NCI-H1417 (cell line): ENCODE data around the gene GCN1.

ENCODE experiments used
- DNase-seq, 3 experiments: peaks; one replicate each; lab custom pipeline; 2025; lab: John Stamatoyannopoulos, UW

GCN1 gene

DNA sequence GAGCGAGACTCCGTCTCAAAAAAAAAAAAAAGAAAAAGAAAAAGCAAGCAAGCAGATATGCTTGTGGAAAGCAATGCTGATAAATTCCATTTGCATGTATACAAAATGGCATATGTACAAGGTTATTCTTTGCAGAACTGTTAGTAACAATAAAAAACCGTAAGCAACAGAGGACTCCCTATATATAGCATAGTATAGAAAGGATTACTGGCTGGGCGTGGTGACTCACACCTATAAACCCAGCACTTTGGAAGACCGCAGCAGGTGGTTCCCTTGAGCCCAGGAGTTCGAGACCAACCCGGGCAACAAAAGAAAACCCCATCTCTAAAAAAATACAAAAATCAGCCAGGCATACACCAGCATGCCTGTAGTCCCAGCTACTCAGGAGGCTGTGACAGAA, 13.5 kb downstream of the GCN1 start:
- no peak for DNase-seq

DNA sequence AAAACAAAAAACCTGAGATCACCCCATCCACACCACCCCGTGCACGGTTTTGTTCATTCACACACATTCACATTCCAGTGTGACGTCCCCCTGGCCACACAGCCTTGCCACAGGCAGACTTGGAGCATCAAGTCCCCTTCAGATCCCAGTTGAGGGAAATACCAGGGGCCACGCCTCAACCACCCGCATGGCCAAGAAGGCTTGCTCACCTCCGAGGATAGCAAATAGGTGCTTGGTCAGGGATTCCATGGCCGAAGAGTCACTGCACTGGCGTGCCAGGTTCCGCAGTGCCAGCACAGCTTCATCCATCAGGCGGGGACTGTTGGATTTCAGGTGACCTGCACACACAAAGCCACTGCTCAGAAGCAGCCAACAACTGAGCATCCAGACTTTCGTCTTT, 19.0 kb downstream of the GCN1 start:
- peak in 1 of 3 experiments; percentile 53 for DNase-seq

- DNase-seq = peak in 1 of 3 experiments; percentile 94
Measured at GRCh38 chr12:120175062-120175461, 19.5 kb downstream of the GCN1 start.

DNA sequence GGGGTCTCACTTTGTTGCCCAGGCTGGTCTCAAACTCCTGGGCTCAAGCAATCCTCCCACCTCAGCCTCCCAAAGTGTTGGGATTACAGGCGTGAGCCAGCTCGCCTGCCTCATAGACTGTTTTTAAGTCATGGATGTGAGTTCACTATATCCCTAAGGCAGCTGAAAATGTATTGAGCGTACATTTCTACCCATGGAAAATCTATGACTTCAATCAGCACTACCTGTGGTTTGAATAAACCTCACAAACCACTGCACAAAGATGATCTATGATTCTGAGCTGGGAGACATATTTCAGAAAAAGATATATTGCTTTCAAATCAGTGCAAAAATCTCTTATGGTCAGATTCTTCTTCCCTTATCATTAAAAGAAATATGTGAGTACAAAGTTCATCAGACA, 22.5 kb downstream of the GCN1 start:
- no peak for DNase-seq

DNA sequence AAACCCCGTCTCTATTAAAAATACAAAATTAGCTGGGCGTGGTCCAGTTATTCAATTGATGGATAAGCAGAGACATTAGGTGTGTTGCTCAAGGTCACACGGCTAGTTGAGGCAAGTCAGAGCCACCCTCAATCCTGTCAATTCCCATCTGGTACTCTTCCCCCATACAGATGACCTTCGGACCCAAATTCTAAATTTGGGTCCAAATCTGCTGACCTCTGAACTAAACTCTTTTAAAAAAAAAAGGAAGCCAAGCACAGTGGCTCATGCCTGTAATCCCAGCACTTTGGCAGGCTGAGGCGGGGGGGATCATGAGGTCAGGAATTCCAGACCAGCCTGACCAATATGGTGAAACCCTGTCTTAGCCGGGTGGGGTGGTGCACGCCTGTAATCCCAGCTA, 23.9 kb downstream of the GCN1 start:
- no peak for DNase-seq

- no peak for DNase-seq
Measured at GRCh38 chr12:120169946-120170345, 24.6 kb downstream of the GCN1 start.

DNA sequence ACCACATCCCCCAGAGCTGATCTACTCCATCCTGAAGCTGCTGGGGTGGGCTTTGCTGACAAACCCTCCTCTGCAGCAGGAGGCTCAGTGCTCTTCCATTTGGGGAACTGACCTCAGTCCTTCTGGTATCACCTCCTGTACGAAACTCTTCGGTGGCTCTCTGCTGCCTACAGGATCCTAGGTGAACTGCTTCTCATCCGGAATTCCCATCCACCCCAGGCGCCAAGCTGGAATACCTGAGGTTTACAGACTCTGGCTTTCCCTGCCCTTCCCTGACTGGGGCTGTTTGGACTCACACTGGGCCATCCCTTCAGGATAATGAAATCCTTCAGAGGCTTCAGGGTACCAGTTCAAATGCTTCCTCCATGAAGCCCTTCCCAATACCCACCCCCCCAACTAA, 26.2 kb downstream of the GCN1 start:
- no peak for DNase-seq

GRCh38 chr12:120167529-120168095, 26.9 kb downstream of the GCN1 start:
- DNase-seq = peak in 1 of 3 experiments; percentile 44

DNA sequence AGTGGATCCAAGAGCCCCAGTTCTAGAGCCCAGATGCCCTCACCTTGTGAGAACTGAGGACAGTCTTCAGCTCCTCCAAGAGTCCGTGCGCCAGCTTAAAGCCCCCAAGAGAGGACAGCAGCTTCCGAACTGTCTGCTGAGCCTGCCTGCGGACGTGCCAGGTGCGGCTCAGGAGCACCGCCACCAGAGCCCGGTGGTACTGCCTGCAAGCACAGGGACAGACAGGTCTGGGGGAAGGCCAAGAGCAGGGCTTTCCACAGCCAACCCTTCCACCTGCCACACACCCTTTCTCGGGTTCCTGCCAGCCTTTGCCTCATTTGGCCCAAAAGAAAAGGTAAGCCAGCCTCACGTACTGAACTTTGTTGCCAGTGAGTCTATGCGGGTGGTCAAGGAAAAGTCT, 30.2 kb downstream of the GCN1 start:
- no peak for DNase-seq

- DNase-seq = no peak
Measured at GRCh38 chr12:120162763-120163162, 31.8 kb downstream of the GCN1 start.

DNA sequence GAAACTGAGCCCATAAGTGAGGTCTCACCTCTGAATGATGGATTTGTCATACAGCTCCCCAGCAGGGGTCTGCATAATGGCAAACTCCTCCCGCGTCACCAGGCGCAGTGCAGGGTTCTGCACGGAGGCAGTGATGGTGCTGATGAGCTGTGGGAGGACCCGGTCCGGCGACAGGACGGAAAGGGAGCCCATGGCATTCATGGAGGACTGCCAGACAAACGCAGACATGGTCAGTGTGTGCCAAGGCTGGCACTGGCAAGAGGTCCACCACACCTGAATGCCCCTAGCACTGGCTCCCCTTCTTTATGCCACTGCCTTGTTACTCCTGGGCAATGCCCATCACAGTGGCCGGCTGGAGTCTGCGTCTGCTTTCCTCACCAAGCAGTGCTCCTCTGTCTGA, 32.7 kb downstream of the GCN1 start:
- no peak for DNase-seq

DNA sequence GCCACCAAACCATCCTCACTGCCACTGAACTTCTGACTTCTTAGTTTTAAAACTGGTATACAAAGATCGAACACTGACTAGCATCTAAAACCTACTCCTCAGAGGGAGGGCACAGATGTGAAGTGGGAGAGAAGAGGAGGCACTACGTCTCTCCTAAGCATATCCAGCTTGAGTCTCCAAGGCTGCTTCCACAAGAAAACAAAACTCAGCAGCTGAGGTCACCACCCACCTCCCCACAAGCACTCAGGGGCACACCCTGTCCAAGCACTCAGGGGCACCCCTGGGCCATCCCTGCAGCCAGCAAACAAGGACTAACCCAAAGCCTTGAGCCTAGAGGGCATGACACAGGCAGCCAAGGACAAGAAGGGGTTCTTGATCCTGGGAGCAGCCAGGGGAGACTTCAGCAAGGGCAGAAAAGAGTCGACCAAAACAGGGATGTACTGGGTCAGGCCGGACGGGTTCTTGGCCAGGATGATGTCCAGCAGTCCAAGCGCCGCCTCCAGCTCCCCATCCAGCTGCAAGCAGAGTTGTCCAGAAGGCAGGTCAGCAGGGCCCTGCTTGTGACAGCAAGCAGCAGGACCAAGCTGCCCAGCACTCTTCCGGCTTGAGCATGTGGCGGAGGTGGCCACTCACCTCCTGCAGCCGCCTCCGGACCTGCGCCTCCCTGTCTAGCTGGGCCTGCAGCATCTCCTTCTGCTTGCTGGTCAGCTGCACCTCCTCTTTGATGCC, 34.8 kb downstream of the GCN1 start:
- no peak for DNase-seq

DNA sequence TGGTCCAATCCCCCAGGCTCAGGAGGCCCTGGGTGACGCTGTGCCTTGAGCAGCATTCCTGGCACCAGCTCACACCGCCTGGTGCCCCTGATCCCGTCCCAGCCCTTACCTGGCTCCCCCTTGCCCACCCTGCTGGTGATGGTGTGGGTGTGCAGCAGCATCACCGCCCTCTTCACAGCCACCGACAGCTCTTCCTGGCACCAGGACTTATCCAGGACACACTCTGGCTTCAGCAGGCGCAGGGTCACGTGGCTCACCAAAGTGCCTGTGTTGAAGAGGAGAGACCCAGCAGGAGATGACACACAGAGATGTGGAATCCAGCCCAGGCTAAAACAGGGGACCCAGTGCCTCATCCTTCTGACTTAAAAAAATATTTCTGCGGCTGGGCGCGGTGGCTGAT, 36.2 kb downstream of the GCN1 start:
- no peak for DNase-seq

DNA sequence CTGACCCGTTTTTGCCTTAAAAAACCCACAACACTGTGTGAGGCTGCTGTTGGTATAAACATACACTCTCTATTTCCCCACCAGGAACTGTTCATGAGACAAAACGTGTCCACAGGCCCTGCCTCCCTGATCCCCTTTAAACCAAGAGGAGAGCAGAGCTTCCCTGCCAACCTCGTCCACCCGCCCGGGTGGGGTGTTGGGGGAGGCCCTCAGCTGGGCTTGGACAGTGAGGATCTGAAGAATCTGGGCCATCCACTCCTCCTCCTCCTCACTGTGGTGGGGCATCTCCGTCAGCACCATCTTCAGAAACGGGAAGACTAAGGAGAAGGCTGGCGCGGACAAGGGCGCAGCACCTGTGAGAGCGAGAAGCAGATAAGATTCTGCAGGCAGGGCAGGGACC, 36.8 kb downstream of the GCN1 start:
- DNase-seq = no peak

DNA sequence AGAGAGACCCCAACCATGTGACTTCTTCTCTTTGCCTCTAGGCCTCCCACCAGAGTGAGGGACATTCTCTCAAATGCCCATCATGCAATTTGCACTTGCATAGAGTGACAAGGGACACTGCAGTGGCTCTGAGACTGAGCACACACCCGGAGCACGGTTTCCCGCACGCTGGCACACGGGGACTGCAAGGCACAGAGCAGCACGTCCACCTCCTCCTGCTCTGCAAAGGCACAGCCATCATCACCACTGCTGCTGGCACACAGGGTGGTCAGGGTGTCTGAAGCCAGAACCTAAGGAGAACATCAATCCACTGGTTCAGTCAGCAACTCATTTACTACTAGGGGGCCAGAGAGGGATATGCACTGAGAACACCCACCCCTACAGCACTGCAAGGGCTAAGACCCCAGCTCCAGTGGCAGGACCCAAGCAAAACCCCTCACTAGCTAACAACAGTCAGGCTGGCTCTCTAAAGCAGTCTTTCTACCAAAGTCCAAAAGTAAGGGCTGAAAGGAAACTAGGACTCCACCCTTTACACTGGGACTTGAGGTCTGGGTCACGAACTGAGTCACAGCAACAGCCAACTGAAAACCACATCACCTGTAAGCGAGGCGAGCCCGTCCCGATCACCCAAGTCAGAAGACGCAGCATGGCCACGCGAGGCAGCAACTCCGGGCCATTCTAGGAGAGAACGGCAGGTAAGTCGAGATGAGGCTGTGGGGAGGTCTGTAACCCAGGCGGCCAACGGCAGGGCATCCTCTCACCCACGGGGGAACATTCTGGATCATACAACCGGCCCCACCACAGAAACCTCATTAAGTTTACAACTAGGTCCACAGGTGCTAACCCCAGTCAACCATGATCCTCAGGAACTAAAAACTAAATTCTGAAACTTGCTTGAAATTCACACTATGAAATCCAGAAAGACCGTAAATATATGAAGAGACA, 37.9 kb downstream of the GCN1 start:
- DNase-seq = no peak

DNA sequence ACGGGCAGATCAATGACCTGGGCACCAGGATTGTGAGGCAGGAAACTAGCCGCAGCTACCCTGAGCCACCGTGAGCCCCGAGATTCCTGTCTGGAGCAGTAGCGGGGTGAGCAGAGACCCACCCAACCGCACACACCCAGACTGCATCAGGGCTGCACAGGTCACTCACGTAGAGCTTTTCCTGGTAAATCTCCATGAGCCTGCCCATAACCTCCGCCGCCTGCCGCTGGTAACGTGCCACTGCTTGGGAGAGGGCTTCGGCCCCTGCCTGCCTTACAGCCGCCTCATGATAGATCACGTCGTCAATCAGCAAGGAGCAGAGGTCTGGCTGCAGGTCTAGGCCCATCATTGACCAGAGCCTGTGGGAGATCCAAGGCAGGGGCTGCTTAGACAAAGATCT, 39.4 kb downstream of the GCN1 start:
- DNase-seq = no peak

GRCh38 chr12:120150919-120151525, 43.5 kb downstream of the GCN1 start:
- DNase-seq = no peak

- no peak for DNase-seq
Measured at GRCh38 chr12:120148011-120148410, 46.5 kb downstream of the GCN1 start.

DNA sequence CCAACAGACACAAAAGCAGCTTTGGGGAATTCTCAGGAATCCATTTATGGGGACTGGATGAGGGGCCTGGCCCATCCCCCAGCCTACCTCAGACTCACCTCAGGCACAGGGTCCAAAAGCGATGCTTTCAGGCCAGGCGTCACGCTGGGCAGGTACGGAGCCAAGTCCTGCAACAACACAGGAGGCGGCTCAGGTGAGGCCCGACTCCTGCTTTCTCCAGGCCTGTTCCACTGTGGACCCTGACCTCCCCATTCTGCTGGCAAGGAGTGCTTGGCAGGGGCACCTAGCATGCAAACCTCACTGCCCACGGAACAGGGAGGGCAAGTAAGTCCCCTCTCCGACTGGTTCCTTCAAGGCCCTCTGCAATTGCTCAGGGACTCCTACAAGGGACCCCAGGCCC, 49.4 kb downstream of the GCN1 start:
- DNase-seq = no peak

- no peak for DNase-seq
Measured at GRCh38 chr12:120144215-120144614, 50.3 kb downstream of the GCN1 start.

GRCh38 chr12:120142231-120142877, 52.2 kb downstream of the GCN1 start:
- no peak for DNase-seq

- DNase-seq = no peak
Measured at GRCh38 chr12:120141336-120141735, 53.2 kb downstream of the GCN1 start.
